Parathyroid adenoma (tissue), 2 donors: ENCODE results near the gene DNMT3A.

ENCODE experiments used
- H2AFZ ChIP-seq: fragments of 300-600 bp; sonication (generic); one replicate; pipeline ENCODE4 v1.7.0; 2017; ENCODE audit warnings: antibody characterized with exemption, mild to moderate bottlenecking
- H3K27ac ChIP-seq: fragments of 300-600 bp; sonication (generic); one replicate; pipeline ENCODE4 v1.7.0; 2017
- H3K27me3 ChIP-seq: fragments of 300-600 bp; sonication (generic); one replicate; pipeline ENCODE4 v1.7.0; 2017; ENCODE audit warnings: low read length; ENCODE audit not compliant: control insufficient read depth, insufficient read depth
- H3K36me3 ChIP-seq: fragments of 300-600 bp; sonication (generic); one replicate; pipeline ENCODE4 v1.7.0; 2017; ENCODE audit warnings: low read length; ENCODE audit not compliant: control insufficient read depth, insufficient read depth
- H3K4me1 ChIP-seq: fragments of 300-600 bp; sonication (generic); one replicate; pipeline ENCODE4 v1.7.0; 2017; ENCODE audit warnings: control low read depth
- H3K4me2 ChIP-seq: fragments of 300-600 bp; sonication (generic); one replicate; pipeline ENCODE4 v1.7.0; 2017; ENCODE audit warnings: low read length
- H3K4me3 ChIP-seq: fragments of 300-600 bp; sonication (generic); one replicate; pipeline ENCODE4 v1.7.0; 2017; ENCODE audit warnings: low read depth, low read length
- H3K79me2 ChIP-seq: fragments of 300-600 bp; sonication (generic); one replicate; pipeline ENCODE4 v1.7.0; 2017; ENCODE audit warnings: control low read depth
- H3K9ac ChIP-seq: fragments of 300-600 bp; sonication (generic); one replicate; pipeline ENCODE4 v1.7.0; 2017; ENCODE audit warnings: mild to moderate bottlenecking
- H3K9me3 ChIP-seq: fragments of 300-600 bp; sonication (generic); one replicate; pipeline ENCODE4 v1.7.0; 2017; ENCODE audit warnings: low read length; ENCODE audit not compliant: control insufficient read depth
- CTCF ChIP-seq: fragments of 300-600 bp; sonication (generic); IDR thresholded peaks from one replicate; pipeline ENCODE4 v1.7.0; 2017; ENCODE audit warnings: antibody characterized with exemption, mild to moderate bottlenecking
- donor health status: primary hyperparathyroidism.

DNMT3A gene

GRCh38 chr2:25230948-25231311, 110.8 kb downstream of the DNMT3A start:
- Histone ChIP-seq H3K79me2 (no peaks in the 10 kb centered on the region), H3K36me3 (no peaks in the 10 kb centered on the region), H3K9me3 (no peaks in the 10 kb centered on the region), H3K27me3 (no peaks in the 10 kb centered on the region), H3K4me3 (no peak overlapping the region), H3K9ac (no peak overlapping the region), H3K4me1 (no peaks in the 10 kb centered on the region), H2AFZ (no peak overlapping the region), H3K4me2 (no peak overlapping the region), H3K27ac (no peak overlapping the region)
- TF ChIP-seq CTCF = no peak

- Histone ChIP-seq H3K4me2 (no peak overlapping the region), H3K79me2 (no peaks in the 10 kb centered on the region), H3K27me3 (no peaks in the 10 kb centered on the region), H2AFZ (no peak overlapping the region), H3K4me3 (no peak overlapping the region), H3K9me3 (no peaks in the 10 kb centered on the region), H3K4me1 (no peaks in the 10 kb centered on the region), H3K27ac (no peak overlapping the region), H3K36me3 (no peaks in the 10 kb centered on the region), H3K9ac (no peak overlapping the region)
- TF ChIP-seq CTCF = no peak
Observed at GRCh38 chr2:25230198-25230947, 111.4 kb downstream of the DNMT3A start.

GRCh38 chr2:25229279-25230197, 112.2 kb downstream of the DNMT3A start:
- Histone ChIP-seq H2AFZ (no peak overlapping the region), H3K27me3 (no peaks in the 10 kb centered on the region), H3K27ac (no peak overlapping the region), H3K4me1 (no peaks in the 10 kb centered on the region), H3K4me2 (no peak overlapping the region), H3K9ac (no peak overlapping the region), H3K4me3 (no peak overlapping the region), H3K36me3 (no peaks in the 10 kb centered on the region), H3K9me3 (no peaks in the 10 kb centered on the region), H3K79me2 (no peaks in the 10 kb centered on the region)
- TF ChIP-seq CTCF = no peak

GRCh38 chr2:25228848-25229278, 112.9 kb downstream of the DNMT3A start:
- Histone ChIP-seq H3K4me1 (no peaks in the 10 kb centered on the region), H3K27me3 (no peaks in the 10 kb centered on the region), H3K79me2 (no peaks in the 10 kb centered on the region), H3K36me3 (no peaks in the 10 kb centered on the region), H3K27ac (no peak overlapping the region), H3K4me2 (no peak overlapping the region), H3K4me3 (no peak overlapping the region), H3K9me3 (no peaks in the 10 kb centered on the region), H2AFZ (no peak overlapping the region), H3K9ac (no peak overlapping the region)
- TF ChIP-seq CTCF = peak; percentile 55
